ENCODE results near the gene GPALPP1. TPM values are rescaled to one million over a fixed set of nuclear protein-coding genes. Genes with fewer than 3 reads are reported as not detected.
"Not testable (repeated sequence)": the region's sequence is repeated elsewhere in the genome, so short reads cannot be mapped to it uniquely, and the experiment has no call there.

GPALPP1 gene
- total and polyA plus RNA-seq, 12 donors: 9.6 to 42.0 (median 20.9) TPM

DNA sequence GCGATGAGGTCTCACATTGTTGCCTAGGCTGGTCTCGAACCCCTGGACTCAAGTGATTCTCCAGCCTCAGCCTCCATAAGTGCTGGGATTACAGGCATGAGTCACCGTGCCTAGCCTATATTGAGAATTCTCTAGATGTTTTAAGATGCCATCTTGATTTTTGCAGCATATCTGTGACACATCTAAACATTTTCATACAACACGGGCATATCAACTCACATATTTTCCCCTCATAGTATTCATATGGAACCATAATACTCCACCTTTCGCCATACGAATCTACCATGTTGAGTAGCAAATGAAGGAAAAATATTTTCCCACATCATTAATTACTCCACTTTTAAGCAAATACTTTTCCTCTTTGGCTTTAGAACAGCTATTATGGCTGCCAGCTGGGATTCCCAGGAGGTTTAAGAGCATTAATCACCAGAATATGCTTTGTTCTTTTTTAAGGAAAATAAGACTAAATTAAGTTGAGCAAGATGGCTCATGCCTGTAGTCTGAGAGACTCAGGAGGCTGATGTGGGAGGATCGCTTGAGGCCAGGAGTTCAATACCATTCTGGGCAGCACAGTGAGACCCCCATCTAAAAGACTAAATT, 74.0 kb downstream of the GPALPP1 start:
- WGBS, 4 donors: 74 to 82% (median 80%) methylated on average over 6 to 7 of the region's 7 CpGs
- intact Hi-C loops (cut with DNase I): no loop called here
- TF ChIP-seq, protein P1, sequence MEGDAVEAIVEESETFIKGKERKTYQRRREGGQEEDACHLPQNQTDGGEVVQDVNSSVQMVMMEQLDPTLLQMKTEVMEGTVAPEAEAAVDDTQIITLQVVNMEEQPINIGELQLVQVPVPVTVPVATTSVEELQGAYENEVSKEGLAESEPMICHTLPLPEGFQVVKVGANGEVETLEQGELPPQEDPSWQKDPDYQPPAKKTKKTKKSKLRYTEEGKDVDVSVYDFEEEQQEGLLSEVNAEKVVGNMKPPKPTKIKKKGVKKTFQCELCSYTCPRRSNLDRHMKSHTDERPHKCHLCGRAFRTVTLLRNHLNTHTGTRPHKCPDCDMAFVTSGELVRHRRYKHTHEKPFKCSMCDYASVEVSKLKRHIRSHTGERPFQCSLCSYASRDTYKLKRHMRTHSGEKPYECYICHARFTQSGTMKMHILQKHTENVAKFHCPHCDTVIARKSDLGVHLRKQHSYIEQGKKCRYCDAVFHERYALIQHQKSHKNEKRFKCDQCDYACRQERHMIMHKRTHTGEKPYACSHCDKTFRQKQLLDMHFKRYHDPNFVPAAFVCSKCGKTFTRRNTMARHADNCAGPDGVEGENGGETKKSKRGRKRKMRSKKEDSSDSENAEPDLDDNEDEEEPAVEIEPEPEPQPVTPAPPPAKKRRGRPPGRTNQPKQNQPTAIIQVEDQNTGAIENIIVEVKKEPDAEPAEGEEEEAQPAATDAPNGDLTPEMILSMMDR (IDR thresholded peaks at IDR 0.05): no peak
- no peak for TF ChIP-seq POLR2A (IDR thresholded peaks at IDR 0.05)
- Histone ChIP-seq H3K27me3 (no peaks in the 10 kb centered on the region), H3K4me3 (no peak overlapping the region), H3K9me3 (replicated peaks in 1 of 3) (no peaks in the 10 kb centered on the region), H3K36me3 (replicated peaks in 1 of 2) (no peaks in the 10 kb centered on the region), H3K4me1 (replicated peaks in 1 of 2) (no peaks in the 10 kb centered on the region), H3K27ac (no peak overlapping the region)
- DNase-seq: no peak

DNA sequence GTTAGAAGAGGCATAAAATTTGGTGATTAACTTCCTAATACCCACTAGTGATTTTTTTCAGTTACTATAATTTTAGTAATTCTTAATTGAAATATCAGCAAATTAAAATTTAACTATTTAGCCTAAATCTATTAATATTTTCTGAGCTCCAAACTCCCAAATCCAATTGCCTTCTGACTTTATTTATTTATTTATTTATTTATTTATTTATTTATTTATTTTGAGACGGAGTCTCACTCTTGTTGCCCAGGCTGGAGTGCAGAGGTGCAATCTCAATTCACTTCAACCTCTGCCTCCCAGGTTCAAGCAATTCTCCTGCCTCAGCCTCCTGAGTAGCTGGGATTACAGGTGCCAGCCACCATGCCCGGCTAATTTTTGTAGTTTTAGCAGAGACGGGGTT, 74.6 kb downstream of the GPALPP1 start:
- DNase-seq; intact Hi-C loops (cut with DNase I); H3K4me1 ChIP-seq (replicated peaks in 1 of 2); H3K36me3 ChIP-seq (replicated peaks in 1 of 2); H3K27ac ChIP-seq; H3K4me3 ChIP-seq; H3K9me3 ChIP-seq (replicated peaks in 1 of 3); H3K27me3 ChIP-seq: not testable (repeated sequence)
- WGBS, 4 donors: 91 to 96% (median 93%) methylated on average over 3 of the region's 3 CpGs

DNA sequence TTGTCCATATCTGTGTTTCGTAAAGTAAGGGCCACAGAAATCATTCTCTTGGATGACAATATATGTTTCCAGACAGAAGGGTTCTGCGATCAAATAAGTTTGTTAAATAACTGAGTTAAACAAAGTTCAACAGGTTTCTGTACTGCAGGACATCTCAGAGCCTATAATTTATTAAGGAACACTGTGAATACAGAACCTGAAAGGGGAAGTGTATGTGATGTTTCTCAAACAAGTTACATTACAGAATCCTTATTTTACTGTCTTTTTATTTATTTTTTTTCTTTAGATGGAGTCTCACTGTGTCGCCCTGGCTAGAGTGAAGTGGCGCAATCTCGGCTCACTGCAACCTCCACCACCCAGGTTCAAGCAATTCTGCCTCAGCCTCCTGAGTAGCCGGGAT, 75.6 kb downstream of the GPALPP1 start:
- H3K9me3 ChIP-seq (replicated peaks in 1 of 3): no peaks in the 10 kb centered on the region
- TF ChIP-seq POLR2A (IDR thresholded peaks at IDR 0.05): no peak
- TF ChIP-seq, protein P1 (IDR thresholded peaks at IDR 0.05): no peak
- WGBS, 4 donors: 87 to 93% (median 91%) methylated on average over 6 of the region's 6 CpGs
- no peaks in the 10 kb centered on the region for H3K36me3 ChIP-seq (replicated peaks in 1 of 2)
- intact Hi-C loops (cut with DNase I): no loop called here
- DNase-seq: no peak
- no peaks in the 10 kb centered on the region for H3K27me3 ChIP-seq
- H3K4me3 ChIP-seq: no peak overlapping the region
- H3K4me1 ChIP-seq (replicated peaks in 1 of 2): no peaks in the 10 kb centered on the region
- H3K27ac ChIP-seq: no peak overlapping the region

DNA sequence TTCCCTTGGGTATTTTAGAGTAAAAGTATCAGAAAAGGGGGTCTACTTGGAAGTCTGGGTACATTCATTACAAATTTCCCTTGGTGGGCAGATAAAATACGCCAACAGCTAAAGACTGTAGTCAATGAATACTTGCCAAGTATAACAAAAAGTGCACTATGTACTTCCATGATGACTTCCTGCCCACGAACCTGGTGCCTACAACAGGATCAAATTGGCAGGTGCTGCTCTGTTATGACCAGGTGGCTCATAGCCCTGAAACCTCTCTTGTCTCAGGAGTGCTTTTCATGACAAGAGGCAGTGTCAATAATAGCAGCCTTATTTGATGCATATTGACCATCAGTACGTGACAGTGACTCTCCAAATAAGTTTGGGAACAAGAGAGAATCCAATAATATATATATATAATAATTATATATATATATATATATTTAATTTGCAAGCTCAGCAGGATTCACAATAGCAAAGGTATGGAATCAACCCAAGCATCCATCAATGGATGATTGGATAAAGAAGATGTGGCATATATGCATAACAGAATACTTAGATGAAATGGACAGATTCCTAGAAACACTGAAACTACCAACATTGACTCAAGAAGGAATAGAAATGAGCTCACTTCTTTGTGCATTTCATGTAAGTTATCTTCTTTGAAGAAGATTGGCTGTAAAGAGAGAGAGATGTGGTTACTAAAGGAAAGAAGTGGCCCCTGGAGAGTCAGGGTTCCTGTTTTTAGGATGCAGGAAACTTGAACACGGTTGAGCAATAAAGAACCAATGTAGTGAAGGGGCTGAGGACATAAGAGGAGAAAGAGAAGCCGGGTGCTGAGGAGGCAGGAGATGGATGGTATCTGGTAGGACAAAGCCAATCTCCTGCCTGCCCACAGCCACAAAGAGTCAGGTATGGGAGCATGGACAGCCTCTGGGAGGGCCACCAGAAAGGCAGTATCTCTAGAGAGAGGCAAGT, 79.0 kb downstream of the GPALPP1 start:
- no peak overlapping the region for H3K4me3 ChIP-seq
- H3K9me3 ChIP-seq (replicated peaks in 1 of 3): no peaks in the 10 kb centered on the region
- no peak for TF ChIP-seq POLR2A (IDR thresholded peaks at IDR 0.05)
- TF ChIP-seq, protein P1 (IDR thresholded peaks at IDR 0.05): no peak
- intact Hi-C loops (cut with DNase I): no loop called here
- WGBS, 4 donors: 67 to 82% (median 74%) methylated on average over 5 of the region's 5 CpGs
- no peak overlapping the region for H3K27ac ChIP-seq
- H3K27me3 ChIP-seq: no peaks in the 10 kb centered on the region
- no peak for DNase-seq
- H3K36me3 ChIP-seq (replicated peaks in 1 of 2): no peaks in the 10 kb centered on the region
- no peaks in the 10 kb centered on the region for H3K4me1 ChIP-seq (replicated peaks in 1 of 2)
